GM21367 (cell line): Measurements from ENCODE around the gene GPR78.

ENCODE experiments used
- ATAC-seq: cut with Tn5 transposase; IDR thresholded peaks from one replicate; pipeline ENCODE4 v1.9.1; 2021; ENCODE audit not compliant: unreplicated experiment

GPR78 gene

DNA sequence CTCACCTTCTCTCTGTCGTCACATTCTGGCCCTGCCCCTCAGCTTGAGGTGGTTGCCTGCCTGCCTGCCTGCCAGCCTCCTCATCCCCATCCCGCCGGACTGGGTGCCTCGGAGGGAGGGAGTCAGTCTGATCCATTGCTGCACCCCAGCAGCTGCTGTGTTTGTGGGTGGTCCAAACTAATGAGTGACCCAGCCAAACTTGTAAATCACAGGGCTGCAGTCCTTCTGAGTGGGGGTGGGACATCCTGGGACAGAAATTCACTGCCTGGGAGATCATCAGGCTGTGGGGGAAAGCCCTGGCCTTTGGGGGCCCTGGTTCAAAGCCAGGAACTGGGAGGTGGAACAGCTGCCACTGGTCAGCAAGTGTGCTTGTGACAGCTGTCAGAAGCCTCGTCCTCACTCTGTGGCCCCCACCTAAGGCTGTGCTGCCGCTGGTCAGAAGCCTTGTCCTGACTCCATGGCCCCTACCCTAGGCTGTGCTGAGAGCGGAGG is 5.6 kb downstream of the GPR78 start:
- no peak for ATAC-seq

DNA sequence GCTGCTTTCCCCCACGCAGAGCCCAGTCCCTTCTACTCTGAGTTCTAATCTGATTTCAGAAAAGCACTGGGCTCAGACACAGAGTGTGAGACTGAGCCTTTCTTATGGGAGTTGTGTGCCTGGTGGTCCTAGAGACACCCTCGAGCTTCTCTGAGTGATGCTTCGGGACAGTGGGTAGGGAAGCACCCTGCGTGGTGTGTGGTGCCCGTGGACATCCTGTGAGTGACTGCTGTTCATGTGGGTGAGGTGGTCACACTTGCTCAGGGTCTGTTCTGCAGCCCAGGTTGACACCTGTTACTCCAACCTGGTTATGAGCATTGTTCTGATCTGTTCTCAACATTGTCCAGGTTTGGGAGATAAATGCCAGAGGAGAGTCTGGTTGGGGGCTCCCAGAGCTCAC is 6.1 kb downstream of the GPR78 start:
- ATAC-seq, result no peak

DNA sequence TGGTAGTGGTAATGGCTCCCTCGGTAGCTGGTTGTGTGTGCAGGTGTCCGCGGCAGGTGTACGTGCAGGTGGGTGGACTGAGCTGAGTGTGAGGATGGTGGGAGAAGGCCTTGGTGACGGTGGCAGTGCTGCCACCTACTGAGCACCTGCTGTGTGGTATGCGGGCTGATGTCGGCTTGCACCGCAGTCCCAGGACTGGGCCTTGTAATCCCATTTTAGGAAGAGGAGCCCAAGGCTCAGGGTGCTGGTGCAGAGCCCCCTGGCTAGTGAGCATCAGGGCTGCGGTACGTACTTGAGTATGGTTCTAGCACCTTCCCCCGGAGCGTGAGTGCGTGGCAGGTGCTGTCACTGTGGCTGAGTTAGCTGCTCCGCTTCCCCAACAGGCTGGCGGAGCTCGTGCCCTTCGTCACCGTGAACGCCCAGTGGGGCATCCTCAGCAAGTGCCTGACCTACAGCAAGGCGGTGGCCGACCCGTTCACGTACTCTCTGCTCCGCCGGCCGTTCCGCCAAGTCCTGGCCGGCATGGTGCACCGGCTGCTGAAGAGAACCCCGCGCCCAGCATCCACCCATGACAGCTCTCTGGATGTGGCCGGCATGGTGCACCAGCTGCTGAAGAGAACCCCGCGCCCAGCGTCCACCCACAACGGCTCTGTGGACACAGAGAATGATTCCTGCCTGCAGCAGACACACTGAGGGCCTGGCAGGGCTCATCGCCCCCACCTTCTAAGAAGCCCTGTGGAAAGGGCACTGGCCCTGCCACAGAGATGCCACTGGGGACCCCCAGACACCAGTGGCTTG is 6.7 kb downstream of the GPR78 start:
- ATAC-seq, result no peak

DNA sequence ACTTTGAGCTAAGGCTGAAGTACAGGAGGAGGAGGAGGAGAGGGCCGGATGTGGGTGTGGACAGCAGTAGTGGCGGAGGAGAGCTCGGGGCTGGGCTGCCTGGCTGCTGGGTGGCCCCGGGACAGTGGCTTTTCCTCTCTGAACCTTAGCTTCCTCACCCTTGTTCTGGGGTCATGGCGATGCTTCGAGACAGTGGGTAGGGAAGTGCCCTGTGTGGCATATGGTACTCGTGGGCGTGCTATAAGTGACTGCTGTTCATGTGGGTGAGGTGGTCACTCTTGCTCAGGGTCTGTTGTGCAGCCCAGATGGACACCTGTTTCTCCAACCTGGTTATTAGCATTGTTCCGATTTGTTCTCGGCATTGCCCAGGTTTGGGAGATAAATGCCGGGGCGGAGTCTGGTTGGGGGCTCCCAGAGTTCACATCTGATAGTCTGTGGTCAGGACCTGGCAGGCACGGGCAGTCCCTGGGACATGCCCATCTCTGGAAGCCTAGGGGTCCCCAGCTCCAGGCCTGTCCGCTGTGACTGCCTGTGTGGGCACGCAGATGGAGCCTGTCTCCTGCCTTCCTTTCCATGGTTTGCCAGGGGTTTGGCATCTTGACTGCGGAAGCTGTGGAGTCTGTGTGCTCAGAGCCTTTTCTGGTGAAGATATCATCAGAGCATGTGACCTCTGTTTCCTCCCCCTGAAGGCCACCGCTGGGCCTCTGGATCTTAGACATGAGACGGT is 7.4 kb downstream of the GPR78 start:
- no peak for ATAC-seq

DNA sequence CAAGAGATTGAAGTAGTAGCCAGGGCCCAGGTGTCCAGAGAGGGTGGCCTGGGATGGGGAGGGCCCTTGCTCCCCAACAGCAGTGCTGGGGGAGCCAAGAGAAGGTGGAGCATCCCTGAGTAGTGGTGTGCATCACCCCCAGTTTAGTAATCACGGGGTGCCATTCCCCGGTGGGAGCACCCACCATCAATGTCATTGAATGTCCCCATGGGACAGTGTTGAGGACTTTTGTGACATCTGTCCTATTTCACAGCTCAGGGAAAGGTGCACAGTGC is 7.9 kb downstream of the GPR78 start:
- ATAC-seq, result no peak

DNA sequence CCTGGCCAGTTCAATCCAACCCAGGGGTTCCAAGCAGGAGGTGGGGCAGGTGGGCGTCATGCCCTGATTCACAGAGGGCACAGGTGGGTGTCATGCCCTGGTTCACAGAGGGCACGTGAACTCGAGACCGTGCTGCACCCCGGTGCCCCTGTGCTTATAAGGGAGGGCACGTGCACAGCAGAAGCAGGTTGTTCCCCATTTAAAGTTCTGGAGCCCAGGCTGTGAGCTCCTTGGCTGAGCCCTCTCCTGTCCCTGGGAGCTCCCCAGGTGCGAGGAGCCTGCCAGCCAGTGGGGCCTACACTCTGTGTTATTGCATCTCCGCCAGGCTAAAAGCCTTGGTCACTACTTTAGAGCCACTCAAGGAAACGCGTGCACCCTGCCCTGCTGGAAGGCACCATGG is 9.1 kb downstream of the GPR78 start:
- no peak for ATAC-seq

DNA sequence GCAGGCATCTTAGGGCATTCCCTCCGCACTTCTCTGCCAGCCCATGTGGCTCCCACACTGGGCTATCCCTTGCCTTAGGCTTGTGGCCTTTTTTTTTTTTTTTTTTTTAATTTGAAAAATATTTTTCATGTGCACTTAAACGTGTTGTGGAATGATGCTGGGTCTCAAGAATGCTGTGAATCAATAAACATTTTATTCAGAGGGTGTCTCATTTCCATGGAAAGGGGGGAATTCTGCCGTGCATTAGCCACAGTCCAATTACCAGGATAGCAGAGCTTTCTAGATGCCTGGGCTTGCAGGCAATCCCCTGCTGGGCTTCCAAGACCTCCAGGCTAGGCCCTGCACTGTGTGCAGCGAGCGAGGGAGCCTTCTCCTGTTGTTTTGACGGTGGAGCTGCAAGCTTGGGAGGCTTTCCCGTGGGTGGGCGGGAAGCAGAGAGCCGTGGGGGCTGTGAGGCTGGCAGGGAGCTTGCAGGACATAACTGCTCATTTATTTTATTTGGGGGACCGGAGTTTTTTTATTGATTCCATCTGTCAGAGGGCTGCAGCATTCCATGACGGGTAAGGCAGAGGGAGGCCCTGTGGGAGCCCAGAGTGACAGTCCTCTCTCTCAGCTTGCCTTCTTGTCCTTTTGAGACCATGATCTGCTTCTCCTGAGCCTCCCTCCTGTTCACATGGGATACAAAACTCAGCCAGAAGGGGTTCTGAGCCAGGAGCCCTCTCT is 9.8 kb downstream of the GPR78 start:
- ATAC-seq, result no peak

DNA sequence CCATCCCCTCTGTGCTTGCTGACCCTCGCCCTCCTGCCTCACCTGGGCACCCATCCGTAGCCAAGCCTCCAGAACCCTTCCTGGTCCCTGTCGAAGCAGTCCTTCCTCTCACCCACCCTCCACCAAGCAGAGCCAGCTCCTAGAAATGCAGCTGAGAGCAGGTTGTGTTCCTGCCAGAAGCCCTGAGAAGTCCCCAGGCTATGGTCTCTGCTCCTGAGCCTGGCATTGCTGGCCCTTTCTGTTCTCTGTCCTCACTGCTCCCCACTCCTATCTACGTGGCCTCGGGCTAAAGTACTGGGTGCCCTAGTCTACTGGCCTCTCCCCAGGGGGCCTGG is 10.3 kb downstream of the GPR78 start:
- no peak for ATAC-seq

DNA sequence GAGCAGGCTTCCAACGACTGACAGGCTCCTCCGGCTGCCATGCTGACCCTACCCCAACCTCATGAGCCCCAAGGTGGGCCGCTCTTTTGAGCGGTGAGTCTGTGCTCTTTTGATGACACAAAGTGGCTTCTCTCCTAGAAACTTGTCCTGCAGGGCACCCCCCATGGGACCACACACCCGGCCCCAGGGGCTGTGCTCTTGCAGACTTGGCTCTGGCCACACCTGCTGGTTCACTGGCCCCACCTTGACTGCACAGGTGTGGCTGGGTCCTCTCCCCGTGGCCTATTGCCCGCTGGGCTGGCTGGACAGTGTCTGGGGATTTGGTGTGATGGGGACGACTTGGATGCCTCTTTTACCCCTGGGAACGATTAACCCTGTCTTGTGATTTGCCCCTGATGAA is 10.9 kb downstream of the GPR78 start:
- ATAC-seq, result no peak

DNA sequence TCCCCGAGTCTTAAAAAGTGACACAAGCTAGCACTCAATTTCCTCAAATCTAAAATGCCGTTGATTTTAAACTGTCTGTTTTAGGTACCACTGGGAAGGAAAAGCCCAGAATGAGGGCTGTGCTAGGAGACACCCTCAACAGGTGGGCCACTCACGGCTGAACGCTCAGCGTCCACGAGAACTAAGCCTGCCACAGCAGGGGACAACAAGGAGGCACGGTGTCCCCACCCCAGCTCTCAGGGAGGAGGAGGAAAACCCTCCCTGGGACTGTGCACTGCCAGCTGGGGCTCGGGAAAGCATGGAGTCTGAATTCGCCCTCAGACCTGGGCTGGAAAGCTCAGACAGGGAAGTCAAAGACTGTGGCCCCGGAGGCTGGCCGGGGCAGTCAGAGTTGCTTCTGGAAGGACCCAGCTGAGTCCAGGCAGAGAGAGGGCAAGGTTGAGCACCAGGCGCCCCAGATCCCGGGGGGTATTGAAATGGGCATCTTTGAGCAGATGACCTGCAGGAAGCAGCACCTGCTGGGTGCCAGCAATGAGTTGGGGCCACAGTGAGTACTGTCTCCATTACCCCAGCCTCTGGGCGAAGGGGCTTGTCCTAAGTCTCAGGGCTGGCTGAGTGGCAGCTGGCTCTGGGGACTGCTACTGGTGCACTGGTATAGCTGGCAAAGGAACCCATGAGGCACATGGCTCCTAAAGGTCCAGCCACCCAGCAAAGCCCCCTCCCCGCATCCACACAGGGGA is 11.6 kb downstream of the GPR78 start:
- ATAC-seq, result no peak

DNA sequence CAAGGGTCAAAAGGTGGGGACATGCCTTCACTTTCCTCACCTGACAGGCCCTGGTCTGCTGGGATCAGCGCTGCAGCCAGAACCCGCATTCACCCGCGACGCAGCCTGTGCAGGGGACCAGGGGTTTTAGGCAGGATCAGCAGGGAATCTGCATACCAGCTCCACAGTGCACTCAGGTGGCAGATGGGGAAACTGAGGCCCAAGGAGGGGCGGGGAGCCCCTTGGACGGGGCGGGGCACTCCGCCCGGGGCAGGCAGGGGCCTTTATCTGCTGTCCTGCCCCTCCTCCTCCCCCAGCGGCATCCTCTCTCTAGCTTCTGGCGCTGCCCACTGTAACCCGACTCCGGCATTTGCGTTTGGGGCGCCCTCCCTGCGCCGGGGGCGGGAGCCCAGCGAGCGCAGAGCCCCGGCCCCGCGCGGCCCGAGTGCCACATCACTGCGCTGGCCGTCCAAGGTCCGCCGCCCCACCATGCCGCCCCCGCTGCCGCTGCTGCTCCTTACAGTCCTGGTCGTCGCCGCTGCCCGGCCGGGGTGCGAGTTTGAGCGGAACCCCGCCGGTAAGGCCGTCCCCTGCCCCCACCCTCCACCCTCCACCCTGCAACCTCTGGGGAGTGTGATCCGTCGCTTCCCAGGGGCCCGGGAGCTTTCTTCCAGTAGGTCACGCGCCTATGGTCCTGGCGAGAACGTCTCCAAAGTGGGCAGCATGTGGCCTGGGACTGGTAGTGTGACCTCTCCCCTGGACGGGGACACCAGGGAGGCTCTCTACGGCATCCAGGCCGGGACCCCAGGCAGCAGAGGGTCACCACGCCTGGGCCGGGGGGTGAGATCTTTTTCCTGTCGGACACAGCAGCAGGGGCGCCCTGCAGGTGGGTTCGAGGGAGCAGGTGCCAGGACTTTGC is 12.4 kb downstream of the GPR78 start, which contains the start of gene CPZ:
Gene CPZ (plus strand): TSS at position 400 of the 898 bp plus-strand sequence. CDS start 69 bp downstream, at position 469.
- ATAC-seq, result no peak

DNA sequence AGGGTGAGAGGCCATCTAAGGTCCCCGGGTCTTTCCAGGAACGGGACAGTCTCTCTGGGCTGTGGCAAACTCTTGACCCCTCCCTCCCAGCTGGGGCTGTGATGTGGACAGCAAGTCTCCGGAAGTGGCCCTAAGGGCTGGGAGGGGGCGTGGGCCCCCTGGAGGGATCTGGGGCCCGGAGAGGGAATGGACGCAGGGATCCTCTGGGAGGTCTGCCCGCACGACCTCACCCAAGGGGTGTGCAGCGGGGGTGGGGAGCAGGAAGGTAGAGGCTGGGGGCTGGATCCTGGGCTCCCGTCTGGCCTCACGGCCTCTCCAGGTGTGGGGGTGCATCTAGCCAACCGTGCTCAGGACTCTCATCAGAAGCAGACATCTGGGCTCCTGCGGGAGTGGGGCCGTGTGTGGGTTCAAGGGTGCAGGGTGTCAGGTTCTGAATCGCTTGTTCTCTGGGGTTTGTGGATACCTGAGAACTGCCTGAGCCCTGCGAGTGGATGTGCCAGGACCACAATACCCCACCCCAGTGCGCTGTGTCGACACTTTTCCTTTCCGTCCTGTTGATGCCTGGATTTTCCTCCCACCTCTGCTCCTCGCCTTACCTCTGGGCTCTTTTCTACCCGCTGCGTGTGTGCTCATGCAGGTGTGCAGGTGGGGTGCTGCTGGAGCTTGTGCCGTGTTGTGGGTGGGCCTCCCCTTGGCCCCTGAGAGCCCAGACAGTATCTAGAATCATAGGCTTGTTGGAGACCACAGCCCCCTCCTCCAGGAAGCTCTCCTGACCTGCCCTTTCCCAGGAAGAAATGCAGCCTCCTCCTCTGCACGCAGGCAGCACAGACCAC is 13.3 kb downstream of the GPR78 start:
- no peak for ATAC-seq

DNA sequence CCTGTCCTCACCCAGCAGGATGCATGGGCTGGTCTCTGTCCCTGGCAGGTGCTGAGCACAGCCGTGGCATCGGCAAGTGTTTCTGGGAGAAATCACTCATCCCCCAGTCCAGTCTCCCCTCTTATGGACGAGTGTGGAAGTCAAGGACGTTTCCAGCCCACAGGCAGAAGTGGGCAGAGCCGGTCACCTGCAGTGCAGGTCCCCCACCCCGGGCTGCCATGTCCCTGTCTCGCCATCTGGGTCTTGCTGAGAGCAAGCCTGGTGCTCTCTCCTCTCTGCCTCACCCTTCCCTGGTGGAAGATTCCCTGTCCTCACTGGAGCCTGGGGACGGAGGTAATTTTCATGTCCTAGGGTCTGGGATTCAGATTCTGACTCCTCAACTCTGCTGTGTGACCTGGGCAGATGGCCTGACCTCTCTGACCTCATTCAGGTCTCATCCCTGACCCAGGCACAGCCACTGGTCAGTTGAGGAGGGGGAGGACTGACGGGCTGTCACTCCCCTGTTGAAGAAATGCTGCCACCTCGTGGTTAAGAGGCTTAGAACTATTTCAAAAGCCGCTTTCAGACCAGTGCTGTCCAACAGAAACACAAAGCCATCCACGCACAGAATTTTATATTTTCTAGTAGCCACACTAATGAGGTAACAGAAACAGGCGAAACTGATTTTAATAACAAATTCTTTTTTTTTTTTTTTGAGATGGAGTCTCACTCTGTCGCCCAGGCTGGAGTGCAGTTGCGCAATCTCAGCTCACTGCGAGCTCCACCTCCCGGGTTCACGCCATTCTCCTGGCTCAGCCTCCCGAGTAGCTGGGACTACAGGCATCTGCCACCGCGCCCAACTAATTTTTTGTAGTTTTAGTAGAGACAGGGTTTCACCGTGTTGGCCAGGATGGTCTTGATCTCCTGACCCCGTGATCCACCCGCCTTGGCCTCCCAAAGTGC is 14.2 kb downstream of the GPR78 start:
- ATAC-seq, result no peak

DNA sequence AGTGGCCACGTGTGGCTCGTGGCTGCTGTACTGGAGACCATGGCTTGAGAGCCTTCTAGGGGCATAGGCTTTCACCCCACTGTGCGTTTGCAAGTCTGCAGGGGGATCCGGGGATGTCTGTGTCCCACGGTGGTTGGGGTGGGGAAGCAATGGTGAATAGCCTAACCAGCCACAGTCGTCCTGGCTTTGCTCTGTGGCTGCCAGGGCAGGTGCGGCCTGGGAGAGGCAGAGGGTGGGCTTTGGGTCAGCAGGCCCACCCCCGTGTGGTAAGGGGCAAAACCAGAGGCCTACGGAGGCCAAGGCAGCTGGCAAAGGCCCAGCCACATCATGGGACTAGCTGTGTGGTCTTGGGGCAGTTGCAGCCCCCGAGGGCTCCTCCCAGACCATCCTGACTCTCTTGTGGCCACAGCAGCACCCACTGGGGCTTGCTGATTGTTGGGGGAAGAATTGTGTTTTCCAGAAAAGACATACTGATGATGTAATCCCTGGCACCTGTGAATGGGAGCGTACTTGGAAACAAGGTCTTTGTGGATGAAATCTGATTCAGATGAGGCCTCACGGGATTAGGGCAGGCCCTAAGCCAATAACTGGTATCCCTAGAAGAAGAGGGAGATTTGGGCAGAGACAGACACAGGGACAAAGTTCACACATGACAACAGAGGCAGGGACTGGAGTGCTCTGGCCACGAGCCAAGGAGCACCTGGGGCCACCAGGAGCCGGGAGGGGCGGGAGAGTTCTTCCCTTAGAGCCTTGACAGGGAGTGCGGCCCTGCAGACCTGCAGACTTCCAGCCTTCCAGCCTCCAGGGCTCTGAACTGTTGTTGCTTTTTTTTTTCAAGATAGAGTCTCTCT is 15.3 kb downstream of the GPR78 start:
- no peak for ATAC-seq

DNA sequence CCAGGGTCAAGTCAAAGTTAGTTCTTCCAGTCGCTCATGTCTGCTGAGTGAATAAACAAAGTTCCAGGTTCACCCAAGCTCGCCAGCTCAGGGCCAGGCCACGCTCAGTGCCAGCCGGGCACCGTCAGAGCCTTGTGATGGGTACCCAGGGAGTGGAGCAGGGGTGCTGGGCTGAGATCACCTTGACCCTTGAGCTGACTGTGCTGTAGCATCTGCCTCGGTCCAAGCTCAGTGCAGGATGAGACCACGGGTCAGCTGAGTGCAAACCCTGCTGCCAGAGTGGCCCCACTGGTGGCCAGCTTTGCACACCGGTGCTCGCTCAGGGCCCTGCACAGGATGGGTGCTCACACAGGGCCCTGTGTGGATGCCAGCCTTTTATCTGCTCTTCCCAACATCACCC is 16.7 kb downstream of the GPR78 start:
- no peak for ATAC-seq

DNA sequence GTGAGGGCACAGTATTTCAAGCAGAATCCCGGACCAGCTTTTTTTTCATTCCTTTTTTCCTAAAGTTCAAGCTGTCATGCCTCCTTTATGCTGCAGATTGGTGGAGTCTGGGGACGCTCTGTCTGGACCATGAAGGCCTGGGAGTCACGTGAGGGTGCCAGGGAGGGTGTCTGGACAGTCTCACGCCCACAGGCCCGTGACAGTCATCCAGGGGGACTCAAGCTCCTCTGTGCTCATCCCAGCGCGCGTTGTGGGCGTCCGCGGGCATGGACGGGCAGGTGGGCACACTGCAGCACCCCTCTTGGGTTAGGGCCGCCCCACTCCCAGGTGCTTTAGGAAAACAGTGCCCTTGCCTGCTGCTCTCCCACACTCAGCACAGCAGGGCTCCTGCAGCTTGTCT is 17.1 kb downstream of the GPR78 start:
- no peak for ATAC-seq

DNA sequence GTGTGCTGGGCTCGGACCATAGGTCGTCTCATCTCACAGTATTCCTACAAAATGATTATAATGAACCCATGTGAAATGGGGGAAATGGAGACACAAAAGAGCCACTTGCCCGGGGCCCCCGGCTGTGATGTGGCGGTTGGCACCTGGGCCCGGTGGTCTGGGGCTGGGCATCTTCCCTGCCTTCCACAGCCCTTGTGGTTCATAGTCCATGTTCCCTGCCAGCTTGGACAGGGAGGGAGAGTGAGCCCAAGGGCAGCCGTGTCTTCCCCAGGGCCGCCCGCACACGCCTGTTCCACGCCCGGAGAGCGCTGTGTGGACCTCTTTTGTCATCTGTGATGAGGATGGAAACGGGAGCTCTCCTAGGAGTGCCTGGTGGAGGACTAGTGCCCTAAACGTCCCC is 17.6 kb downstream of the GPR78 start:
- ATAC-seq, result no peak
